ENCODE measurements around the gene TAS2R30.

TAS2R30 gene

GRCh38 chr12:11085419-11085818 is 49.0 kb downstream of the TAS2R30 start:
- Histone ChIP-seq H3K36me3 (ENCODE audit: control insufficient read depth, insufficient read depth, low read length) (no peaks in the 10 kb centered on the region), H3K27ac (ENCODE audit: low read length) (no peak overlapping the region), H3K4me1 (ENCODE audit: control insufficient read depth, insufficient read depth, low read length) (no peaks in the 10 kb centered on the region), H3K9me3 (ENCODE audit: control insufficient read depth, insufficient read depth, low read length) (no peaks in the 10 kb centered on the region), H3K27me3 (ENCODE audit: control insufficient read depth, insufficient read depth, low read length) (no peaks in the 10 kb centered on the region), H3K4me3 (ENCODE audit: low read length) (no peak overlapping the region)
- no peak for DNase-seq (ENCODE audit: low read depth, low spot score)
- WGBS (ENCODE audit: insufficient coverage, insufficient read length): no CpG with 5 or more reads among the region's 3 CpGs
